K562 (cell line): ENCODE data around the gene METTL6. TPM values are rescaled to one million over a fixed set of nuclear protein-coding genes. Genes with fewer than 3 reads are reported as not detected.

Experiments used
- DIDO1 ChIP-seq: fragments of 450-650 bp; IDR thresholded peaks from 2 replicates; pipeline ENCODE4 v1.6.1; 2016; ENCODE audit warnings: low read depth, missing biosample characterization, missing genetic modification characterization
- LCOR ChIP-seq: sonication (generic); formaldehyde crosslinking; IDR thresholded peaks from 2 replicates; pipeline ENCODE4 v1.8.0; 2022; ENCODE audit warnings: mild to moderate bottlenecking, missing genetic modification reagents
- MGA ChIP-seq: fragments of 450-650 bp; IDR thresholded peaks from 2 replicates; pipeline ENCODE4 v1.6.1; 2016; ENCODE audit warnings: mild to moderate bottlenecking, moderate library complexity
- ZBED1 ChIP-seq: IDR thresholded peaks from 2 replicates; pipeline ENCODE4 v1.6.1; 2014
- ZNF717 ChIP-seq: fragments of 250-450 bp; sonication (Bioruptor Pico); IDR thresholded peaks from 2 replicates; pipeline ENCODE4 v1.5.0; 2021
- polyA plus RNA-seq, 8 experiments: library from polyadenylated mRNA; depleted of rRNA in 4 of 8; stranded (reverse) in 5 of 8; unstranded in 3 of 8; fragments of >200 nt; fragmentation: Nextera tagmentation in 2 of 8; fragmentation: Illumina TruSeq in 1 of 8; extraction: Ambion mirVana in 2 of 8; extraction: Trizol in 1 of 8; gene quantifications; 2 replicates each; pipeline versions ENCODE4 v1.2.1 to v1.2.3, GENCODE V29; 2011 to 2014; ENCODE audit warnings: inconsistent platforms in 1 of 8, missing spikeins in 1 of 8
- total RNA-seq, 7 experiments: library from RNA; depleted of rRNA in 6 of 7; stranded (reverse); fragments of >200 nt in 6 of 7; fragmentation: Illumina TruSeq in 2 of 7; extraction: Trizol in 2 of 7; gene quantifications; 2 replicates each; pipeline versions ENCODE4 v1.2.1 to v1.2.3, GENCODE V29; 2011 to 2021; ENCODE audit warnings: low replicate concordance in 1 of 7
- TF ChIP-seq, protein P1 (sequence below): sonication (generic); formaldehyde crosslinking; IDR thresholded peaks from 2 replicates; pipeline ENCODE4 v1.8.0; 2023; ENCODE audit warnings: missing genetic modification reagents, mild to moderate bottlenecking, borderline replicate concordance
- TF ChIP-seq, protein P2 (sequence below): fragments of 450-650 bp; formaldehyde crosslinking; IDR thresholded peaks from 2 replicates; pipeline ENCODE4 v1.4.0; 2022; ENCODE audit warnings: missing genetic modification characterization
- TF ChIP-seq, protein P3 (sequence below): fragments of 450-650 bp; IDR thresholded peaks from 2 replicates; pipeline ENCODE4 v1.6.1; 2016; ENCODE audit warnings: borderline replicate concordance

Gene METTL6
- total and polyA plus RNA-seq, 9 of the 15 experiments (the other 6 are each of a cell fraction or from before 2014, with no cell fraction given) = 18.8 to 61.5 (median 33.9) TPM

GRCh38 chr3:15403965-15404364, 23.4 kb downstream of the METTL6 start (continued):
- TF ChIP-seq MGA (no peak), DIDO1 (tag) (no peak), ZBED1 (no peak), LCOR (CRISPR knock-in tag) (no peak), ZNF717 (CRISPR knock-in tag) (no peak)
- TF ChIP-seq, protein P1, sequence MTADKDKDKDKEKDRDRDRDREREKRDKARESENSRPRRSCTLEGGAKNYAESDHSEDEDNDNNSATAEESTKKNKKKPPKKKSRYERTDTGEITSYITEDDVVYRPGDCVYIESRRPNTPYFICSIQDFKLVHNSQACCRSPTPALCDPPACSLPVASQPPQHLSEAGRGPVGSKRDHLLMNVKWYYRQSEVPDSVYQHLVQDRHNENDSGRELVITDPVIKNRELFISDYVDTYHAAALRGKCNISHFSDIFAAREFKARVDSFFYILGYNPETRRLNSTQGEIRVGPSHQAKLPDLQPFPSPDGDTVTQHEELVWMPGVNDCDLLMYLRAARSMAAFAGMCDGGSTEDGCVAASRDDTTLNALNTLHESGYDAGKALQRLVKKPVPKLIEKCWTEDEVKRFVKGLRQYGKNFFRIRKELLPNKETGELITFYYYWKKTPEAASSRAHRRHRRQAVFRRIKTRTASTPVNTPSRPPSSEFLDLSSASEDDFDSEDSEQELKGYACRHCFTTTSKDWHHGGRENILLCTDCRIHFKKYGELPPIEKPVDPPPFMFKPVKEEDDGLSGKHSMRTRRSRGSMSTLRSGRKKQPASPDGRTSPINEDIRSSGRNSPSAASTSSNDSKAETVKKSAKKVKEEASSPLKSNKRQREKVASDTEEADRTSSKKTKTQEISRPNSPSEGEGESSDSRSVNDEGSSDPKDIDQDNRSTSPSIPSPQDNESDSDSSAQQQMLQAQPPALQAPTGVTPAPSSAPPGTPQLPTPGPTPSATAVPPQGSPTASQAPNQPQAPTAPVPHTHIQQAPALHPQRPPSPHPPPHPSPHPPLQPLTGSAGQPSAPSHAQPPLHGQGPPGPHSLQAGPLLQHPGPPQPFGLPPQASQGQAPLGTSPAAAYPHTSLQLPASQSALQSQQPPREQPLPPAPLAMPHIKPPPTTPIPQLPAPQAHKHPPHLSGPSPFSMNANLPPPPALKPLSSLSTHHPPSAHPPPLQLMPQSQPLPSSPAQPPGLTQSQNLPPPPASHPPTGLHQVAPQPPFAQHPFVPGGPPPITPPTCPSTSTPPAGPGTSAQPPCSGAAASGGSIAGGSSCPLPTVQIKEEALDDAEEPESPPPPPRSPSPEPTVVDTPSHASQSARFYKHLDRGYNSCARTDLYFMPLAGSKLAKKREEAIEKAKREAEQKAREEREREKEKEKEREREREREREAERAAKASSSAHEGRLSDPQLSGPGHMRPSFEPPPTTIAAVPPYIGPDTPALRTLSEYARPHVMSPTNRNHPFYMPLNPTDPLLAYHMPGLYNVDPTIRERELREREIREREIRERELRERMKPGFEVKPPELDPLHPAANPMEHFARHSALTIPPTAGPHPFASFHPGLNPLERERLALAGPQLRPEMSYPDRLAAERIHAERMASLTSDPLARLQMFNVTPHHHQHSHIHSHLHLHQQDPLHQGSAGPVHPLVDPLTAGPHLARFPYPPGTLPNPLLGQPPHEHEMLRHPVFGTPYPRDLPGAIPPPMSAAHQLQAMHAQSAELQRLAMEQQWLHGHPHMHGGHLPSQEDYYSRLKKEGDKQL = no peak
- TF ChIP-seq, protein P2, sequence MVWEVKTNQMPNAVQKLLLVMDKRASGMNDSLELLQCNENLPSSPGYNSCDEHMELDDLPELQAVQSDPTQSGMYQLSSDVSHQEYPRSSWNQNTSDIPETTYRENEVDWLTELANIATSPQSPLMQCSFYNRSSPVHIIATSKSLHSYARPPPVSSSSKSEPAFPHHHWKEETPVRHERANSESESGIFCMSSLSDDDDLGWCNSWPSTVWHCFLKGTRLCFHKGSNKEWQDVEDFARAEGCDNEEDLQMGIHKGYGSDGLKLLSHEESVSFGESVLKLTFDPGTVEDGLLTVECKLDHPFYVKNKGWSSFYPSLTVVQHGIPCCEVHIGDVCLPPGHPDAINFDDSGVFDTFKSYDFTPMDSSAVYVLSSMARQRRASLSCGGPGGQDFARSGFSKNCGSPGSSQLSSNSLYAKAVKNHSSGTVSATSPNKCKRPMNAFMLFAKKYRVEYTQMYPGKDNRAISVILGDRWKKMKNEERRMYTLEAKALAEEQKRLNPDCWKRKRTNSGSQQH (CRISPR knock-in tag) = no peak
- TF ChIP-seq, protein P3, sequence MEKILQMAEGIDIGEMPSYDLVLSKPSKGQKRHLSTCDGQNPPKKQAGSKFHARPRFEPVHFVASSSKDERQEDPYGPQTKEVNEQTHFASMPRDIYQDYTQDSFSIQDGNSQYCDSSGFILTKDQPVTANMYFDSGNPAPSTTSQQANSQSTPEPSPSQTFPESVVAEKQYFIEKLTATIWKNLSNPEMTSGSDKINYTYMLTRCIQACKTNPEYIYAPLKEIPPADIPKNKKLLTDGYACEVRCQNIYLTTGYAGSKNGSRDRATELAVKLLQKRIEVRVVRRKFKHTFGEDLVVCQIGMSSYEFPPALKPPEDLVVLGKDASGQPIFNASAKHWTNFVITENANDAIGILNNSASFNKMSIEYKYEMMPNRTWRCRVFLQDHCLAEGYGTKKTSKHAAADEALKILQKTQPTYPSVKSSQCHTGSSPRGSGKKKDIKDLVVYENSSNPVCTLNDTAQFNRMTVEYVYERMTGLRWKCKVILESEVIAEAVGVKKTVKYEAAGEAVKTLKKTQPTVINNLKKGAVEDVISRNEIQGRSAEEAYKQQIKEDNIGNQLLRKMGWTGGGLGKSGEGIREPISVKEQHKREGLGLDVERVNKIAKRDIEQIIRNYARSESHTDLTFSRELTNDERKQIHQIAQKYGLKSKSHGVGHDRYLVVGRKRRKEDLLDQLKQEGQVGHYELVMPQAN = no peak
